ENCODE results near the gene ZSCAN9. TPM values are rescaled to one million over a fixed set of nuclear protein-coding genes. Genes with fewer than 3 reads are reported as not detected.

Gene ZSCAN9
- 17.3 TPM for total RNA-seq

DNA sequence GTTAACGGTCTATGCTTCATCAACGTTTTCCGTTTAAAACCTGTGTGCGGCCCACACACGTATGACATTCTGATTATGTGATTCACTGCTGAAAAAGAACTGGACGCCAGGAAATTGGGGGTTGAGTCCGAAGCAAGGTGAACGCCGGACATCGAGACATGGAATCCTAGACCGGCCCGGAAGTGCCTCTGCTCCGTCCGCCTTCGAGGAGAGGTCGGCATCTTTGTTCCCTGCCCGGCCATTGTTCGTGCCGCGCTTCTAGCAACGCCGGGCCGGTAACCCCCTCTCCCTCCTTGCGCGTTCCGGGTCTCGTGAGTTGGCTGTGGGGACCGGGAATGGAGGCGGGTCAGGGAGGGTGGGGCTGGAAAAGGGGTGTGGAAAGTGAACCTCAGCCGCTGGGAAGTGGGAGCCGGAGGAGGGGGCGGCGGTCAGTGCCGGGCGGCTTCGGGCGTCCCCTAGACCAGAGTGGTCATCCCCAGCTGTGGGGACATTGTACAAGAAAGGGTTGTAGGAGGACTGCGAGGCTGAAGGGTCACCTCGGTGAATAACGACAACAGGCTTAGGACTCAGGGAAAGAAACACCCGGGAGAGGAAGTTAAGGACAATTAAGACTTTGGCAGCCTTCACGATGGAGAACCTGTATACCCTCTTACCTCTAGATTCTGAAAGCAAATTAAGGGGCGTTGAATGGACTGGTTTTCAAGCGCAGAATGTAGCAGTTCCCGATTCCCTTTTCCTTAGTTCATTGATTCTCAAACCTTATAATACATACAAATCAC, at the start of gene ZSCAN9:
ZSCAN9 (plus strand) TSS at position 220 of the 779 bp plus-strand sequence. CDS start 1,810 bp downstream, outside the sequence.
- DNase-seq (ENCODE audit: low spot score) (peak; percentile 87), ATAC-seq (peak; percentile 99)
- intact Hi-C loops (cut with DNase I), result no loop called here

DNA sequence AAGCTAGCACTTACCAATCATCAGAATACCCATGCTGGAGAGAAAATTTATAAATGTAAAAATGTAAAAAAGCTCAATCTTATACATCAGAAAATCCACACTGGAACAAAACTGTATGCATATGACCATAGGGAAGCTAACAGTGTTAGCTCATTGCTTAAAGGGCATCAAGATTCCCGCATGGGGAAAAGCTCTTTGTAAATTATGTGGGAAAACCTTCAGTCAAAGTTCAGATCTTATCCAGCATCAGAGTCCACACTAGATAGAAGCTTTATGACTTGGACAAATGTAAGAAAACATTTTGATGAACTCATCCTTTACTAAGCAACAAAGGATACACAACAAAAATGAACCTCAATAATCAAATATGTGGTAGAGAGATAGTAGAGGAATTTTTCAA, 48.7 kb upstream of the ZSCAN9 start:
- DNase-seq (ENCODE audit: low spot score) (no peak), ATAC-seq (no peak)
- intact Hi-C loops (cut with DNase I), result no loop called here

DNA sequence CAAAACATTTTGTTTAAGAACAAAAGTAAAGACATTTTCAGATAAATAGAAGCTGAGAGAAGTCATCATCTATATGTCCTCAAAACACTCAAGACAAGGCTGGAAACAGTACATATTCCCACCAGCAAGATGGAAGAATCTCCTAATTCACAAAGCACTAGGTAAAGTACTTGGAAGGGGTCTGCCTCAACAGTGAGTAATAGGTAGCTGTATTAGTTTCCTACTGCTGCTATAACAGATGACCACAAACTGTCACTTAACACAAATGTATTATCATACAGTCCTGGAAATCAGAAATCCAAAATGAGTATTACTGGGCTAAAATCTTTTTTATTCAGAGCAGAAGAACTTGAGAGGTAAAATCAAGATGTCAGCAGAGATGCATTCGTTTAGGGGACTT, 42.8 kb upstream of the ZSCAN9 start:
- no peak for ATAC-seq

DNA sequence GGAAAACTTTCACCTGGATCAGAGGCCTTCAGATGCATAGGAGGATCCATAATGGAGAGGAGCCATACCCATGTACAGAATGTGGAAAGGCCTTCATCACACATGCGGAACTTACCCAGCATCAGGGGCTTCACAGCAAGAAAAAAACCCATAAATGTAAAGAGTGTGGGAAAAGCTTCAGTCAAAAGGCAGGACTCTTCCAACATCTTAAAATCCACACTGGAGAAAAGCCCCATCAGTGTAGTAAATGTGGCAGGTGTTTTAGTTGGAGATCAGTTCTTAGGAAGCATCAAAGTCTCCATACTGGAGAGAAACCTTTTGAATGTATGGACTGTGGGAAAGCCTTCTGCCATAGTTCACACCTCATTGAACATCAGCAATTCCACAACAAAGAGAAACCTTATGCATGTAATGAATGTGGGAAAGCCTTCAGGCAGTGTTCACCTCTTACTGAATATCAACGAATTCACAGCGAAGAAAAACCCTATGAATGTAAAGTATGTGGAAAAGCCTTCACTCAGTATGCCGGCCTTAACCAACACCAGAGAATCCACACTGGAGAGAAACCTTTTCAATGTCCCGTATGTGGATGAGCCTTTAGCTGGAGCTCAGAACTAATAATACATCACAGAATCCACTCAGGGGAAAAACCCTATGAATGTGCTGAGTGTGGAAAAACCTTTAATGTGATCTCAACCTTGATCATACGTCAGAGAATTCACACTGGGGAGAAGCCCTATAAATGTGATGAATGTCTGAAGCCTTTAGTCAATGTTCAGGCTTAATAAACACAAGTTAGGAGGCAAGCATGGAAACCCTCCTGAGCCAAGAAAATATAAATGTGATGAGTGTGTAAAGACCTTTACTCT, 36.7 kb upstream of the ZSCAN9 start:
- DNase-seq (ENCODE audit: low spot score) (no peak), ATAC-seq (no peak)
- intact Hi-C loops (cut with DNase I), result no loop called here

More for the DNA sequence above, 42.8 kb upstream of the ZSCAN9 start:
- intact Hi-C loops (cut with DNase I), result no loop called here
- DNase-seq (ENCODE audit: low spot score), result no peak

DNA sequence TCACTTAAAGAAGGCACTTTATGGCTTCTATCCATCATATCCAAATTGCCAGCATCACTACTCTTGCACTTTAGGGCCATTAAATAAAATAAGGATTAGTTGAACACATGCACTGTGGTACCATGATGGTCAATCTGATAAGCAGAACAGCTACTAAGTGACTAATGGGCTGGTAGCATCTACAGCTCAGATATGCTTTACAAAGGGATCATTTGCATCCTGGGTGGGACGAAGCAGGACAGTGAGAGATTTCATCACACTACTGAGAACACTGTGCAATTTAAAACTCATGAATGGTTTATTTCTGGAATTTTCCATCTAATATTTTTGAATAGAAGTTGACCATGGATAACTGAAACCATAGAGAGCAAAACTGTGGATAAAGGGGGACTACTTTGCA, 25.1 kb upstream of the ZSCAN9 start:
- DNase-seq (ENCODE audit: low spot score) (no peak), ATAC-seq (no peak)
- intact Hi-C loops (cut with DNase I), result no loop called here

DNA sequence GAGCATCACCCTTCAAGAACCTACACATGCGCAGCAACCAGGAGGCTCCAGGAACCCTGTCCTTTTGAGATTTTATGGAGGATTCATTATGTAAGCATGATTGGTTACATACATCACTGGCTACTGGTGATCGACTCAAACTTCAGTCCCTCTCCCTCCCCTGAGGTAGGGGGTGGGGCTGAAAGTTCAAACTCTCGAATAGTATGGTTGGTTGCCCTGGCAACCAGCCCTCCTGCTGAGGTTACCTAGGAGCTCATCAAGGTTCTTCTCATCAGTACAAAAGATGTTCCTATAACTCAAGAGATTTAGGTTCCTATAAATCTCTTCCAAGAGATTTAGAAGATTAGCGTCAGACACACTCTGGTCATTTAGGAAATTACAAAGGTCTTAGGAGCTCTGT, 21.9 kb upstream of the ZSCAN9 start:
- no peak for ATAC-seq
- DNase-seq (ENCODE audit: low spot score), result no peak
- intact Hi-C loops (cut with DNase I), result no loop called here

DNA sequence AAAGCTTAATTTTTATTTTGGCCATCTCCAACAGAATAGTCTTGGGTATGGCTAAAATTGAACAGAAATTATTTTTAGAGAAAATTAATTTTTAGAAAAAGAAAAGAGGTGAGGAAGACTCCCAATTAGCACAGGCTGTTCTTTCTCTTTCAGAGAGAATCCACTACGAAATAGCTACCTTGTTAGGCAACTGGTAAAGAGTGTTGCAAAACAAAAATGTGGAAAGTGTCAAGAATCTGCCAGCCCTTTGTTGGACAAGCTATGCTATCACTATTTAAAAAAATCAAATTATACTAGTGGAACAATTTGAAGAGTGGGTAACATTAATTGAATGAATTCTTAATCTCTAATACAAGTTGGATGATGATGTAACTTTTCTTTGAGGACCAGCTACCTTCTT, 19.2 kb upstream of the ZSCAN9 start:
- DNase-seq (ENCODE audit: low spot score), result no peak
- intact Hi-C loops (cut with DNase I), result no loop called here
- ATAC-seq, result no peak

DNA sequence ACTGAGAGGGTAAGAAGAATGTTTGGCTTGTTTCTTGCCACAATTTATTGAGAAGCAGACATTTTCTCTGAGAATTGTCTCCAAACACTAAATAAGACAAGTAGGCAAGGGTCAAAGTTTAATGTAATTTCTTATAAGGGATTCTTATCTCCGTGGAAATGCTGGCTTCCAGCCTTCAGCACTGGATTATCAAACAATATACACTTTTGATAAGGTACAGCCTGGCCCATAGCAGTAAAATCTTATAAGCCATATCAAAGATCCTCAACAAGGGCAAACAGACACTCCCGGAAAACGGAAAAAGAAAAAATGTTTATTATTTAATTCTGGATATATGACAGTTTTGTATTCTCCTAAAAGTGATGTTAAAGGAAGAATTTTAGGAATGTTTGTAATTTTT, 18.5 kb upstream of the ZSCAN9 start:
- DNase-seq (ENCODE audit: low spot score) (no peak), ATAC-seq (no peak)
- intact Hi-C loops (cut with DNase I), result no loop called here

DNA sequence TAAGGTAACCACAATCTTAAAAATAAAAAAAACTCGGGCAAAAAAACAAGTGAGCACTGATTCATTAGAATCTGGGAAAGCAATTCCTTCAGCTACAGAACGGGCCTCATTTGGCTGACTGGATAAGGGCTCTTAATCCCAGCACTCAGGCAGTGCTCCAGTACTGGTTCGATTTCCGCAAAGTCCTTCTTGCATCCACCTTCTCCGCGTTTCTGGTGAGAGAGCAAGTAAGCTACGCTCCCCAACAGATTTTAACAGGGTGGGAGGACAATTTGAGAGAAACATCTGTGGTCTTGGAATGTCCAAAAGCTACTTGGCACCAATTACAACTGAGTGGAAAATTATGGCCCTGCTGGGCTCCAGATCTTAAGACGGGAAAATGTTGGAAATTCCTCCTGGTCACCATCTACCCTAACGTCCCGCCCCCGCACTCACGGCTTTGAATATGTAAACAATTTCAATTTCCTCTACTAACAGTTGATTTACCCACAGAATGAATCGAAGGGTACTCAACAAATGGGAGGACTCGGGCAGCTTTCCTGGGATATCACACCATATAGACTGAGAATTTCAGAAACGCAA, 18.1 kb upstream of the ZSCAN9 start:
- intact Hi-C loops (cut with DNase I), result no loop called here
- DNase-seq (ENCODE audit: low spot score) (no peak), ATAC-seq (no peak)

DNA sequence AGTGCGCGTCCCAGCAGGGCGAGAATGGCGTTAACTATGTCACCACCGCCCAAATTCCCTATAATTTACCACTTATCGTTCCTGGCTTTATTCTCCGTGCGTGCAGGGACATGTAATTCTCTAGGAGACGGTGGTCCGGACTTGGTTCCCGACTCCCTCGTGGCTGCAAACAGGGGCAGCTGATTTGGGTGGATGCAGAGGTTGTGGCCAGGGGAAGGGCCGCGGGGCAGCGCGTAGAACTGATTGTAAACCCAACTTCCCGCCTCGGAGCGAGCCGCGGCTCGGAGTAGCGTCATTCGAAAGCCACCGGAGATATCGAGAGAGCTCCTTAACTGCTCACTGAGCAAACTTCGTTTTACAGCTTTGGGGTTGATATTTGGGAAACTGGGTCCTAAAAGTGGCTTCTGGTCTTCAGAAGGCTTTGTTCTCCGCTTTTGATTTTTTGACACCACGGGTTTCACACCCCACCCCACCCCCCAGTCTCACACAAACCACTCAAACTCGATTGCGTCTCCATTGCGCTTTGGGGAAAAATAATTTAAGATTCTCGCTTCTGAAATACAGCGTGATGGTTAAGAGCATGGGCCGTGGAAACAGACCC, 17.5 kb upstream of the ZSCAN9 start:
- ATAC-seq (no peak), DNase-seq (ENCODE audit: low spot score) (no peak)
- intact Hi-C loops (cut with DNase I), result no loop called here

DNA sequence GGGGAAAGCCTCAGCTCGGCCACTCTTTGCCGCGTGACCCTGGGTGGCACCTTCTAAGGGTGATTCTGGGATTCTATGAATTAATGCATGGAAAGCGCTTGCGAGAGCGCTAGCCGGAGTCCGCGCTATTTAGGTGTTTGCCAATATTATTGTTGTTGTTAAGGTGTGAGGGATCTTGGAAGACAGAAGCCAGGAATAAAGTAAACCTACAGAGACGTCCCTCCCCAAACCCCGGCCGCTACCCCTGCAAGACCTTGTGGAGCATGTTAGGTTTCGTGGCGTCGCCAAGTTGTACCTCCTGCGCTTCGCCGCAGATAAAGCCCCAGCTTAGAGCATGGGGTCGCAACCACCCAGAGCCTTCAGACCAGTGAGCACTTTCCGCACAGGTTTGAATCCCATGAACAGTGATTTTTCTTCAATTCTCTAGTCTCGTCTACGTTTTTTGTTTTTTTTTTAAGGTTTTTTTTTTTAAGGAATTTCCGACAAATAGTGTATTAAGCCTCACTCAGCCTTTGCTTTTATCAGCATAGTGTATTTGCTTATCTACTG, 16.9 kb upstream of the ZSCAN9 start:
- DNase-seq (ENCODE audit: low spot score) (no peak), ATAC-seq (no peak)
- intact Hi-C loops (cut with DNase I), result no loop called here

DNA sequence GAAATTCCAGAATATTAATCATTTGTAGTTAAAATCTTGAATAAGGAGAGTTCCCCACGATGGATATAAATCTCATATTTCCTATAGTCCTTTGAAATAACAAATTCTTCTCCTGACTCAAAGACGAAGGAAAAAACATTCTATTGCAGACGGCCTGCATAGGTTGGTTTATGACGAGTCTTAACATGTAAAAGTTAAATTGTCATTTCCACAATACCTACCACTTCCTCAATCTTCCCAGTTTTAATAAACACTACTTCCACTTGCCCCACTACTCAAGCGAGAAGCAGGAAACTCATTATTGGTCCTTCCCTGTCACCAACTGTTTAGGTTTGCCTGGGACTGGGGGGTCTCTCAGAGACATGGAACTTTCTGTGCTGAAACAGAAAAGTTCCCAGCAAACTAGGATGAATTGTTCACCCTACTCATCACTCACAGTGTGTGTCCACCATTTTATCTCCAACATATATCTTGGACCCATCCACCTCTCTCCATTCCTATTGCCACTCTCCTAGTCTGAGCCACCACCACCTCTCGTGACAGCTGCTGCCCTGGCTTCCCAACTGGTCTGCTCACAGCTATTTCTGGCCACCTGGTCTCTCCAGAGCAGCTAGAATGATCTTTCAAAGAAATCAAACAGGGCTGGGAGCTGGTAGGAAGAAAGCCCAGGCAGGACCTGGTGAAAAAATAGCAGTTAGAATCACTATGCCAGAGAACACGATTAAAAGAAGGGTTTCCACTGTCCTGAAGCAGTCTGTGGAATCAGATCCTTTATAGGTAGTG, 15.1 kb upstream of the ZSCAN9 start:
- intact Hi-C loops (cut with DNase I), result no loop called here

DNA sequence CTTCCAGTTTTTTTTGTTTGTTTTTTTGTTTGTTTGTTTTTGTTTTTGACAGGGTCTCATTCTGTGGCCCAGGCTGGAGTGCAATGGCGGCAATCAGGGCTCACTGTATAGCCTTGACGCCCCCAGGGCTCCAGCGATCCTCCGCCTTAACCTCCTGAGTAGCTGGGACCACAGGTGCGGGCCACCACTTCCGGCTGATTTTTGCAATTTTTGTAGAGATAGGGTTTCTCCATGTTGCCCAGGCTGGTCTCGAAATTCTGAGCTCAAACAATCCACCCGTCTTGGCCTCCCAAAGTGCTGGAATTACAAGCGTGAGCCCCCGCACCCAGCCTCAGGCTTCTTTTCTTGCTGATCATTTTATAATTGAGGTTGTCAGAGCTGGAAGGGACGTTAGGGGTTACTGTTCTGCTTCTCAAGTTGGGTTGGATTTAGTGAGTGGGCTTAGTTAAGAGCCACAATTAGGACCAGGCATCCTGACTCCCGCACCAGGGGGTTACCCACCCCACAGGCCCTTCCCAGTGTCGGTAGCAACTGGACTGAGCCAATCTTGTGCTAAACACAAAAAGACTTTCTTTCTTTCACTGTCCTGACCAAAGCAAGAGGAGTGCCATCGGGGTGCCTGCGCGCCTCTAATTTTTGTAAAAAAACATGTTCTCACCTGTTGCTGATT, 13.1 kb upstream of the ZSCAN9 start:
- intact Hi-C loops (cut with DNase I), result no loop called here
- no peak for DNase-seq (ENCODE audit: low spot score)
- ATAC-seq, result no peak

More for the DNA sequence above, 15.1 kb upstream of the ZSCAN9 start:
- no peak for ATAC-seq
- no peak for DNase-seq (ENCODE audit: low spot score)

DNA sequence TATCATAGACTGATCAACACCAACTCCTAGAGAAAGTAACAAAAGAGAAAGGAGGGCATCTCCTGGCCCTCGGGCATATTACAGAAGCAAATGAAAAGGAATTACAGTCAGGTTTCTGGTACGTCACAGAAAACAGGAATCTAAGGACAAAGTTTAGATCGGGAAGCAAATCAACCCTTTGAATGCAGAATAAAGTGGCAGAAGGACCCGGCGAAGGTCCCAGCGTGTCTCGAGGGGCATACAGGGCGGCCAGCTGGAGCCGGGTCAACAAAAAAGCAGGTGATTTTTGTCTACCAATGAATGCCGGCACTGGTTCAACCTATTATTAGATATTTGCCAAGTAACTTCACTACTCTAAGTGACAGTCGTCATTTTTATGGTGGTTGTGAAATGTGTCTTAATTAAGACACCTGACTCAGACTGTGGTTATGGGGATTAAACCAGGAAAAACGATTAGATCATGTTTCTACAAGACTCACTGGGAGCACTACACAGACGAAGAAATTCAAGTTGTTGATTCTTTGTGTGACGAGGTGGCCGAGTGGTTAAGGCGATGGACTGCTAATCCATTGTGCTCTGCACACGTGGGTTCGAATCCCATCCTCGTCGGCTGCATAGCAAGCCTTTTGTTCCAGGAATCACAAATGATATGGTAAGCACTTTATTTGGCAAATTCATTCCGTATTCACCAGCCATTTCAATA, 12.4 kb upstream of the ZSCAN9 start:
- DNase-seq (ENCODE audit: low spot score) (no peak), ATAC-seq (no peak)
- intact Hi-C loops (cut with DNase I), result no loop called here

DNA sequence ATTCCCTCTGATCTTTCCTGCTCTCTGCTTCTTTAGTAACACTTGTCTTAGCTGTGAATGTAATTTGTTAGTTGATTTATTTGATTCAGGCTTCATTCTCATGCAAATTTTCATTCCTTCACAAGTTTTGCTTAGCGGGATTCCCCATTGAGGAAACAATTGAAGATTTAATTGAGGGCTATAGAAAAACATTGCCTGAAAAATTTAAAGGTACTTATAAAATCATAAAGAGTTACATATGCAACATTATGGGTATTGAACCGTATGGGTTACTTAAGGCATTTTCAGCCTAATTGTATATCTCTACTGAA, 11.9 kb upstream of the ZSCAN9 start:
- intact Hi-C loops (cut with DNase I), result no loop called here
- DNase-seq (ENCODE audit: low spot score) (no peak), ATAC-seq (no peak)

DNA sequence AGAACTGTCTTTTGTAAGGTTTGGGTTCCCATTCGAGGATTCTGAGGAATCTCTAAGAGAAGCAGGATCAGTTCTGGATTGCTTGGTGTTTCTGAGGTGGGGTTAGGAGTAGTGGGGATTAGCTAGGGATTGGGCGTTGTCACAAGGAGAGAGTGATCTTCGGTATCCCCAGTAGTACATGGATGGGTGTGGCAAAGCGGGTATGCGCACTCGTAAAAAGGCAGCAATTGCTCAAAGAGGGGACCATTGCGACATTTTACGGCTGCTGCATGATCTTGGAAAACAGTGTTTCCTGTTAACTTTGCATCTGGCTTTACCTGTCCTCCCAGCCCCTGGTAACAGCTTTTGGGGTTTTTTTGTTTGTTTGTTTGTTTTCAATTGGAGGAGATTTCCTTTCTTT, 9.7 kb upstream of the ZSCAN9 start:
- intact Hi-C loops (cut with DNase I), result no loop called here
- ATAC-seq, result no peak
- DNase-seq (ENCODE audit: low spot score), result no peak

DNA sequence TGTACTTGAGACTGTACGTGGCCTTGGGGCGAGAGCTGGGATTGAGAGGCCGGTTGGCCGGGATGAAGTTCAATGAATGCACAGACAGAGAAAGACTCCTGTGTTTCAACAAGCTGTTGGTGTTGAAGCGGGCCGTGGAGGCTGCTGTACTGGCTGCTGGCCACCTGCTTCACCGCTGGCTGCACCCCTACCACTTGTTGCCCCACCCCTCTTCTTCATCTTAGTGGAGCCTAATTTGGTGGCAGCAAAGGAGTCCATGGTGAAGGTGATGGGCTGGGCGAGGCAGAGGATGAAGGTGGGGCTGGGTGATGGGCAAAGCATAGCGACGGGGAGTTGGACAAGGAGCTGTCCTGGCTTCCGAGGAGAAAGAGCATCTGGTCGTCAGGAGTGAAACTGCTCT, 7.2 kb upstream of the ZSCAN9 start:
- ATAC-seq (peak; percentile 8), DNase-seq (ENCODE audit: low spot score) (no peak)
- intact Hi-C loops (cut with DNase I), result no loop called here
